Transverse colon (tissue), 4 donors: Measurements from ENCODE around the gene CCNA2.

Experiments used
- POLR2A ChIP-seq: fragments of 450-650 bp; IDR thresholded peaks from one replicate; pipeline ENCODE4 v1.6.1; 2016; ENCODE audit warnings: antibody characterized with exemption, mild to moderate bottlenecking, moderate library complexity
- POLR2AphosphoS5 ChIP-seq, 3 donors: sonication (generic); formaldehyde crosslinking; IDR thresholded peaks; one replicate each; pipeline ENCODE4 v1.6.1; 2016; ENCODE audit warnings: antibody characterized with exemption in 3 of 3
- TF ChIP-seq, protein P1 (sequence below), 5 experiments: fragments of 200-600 bp in 3 of 5; fragments of 450-650 bp in 2 of 5; sonication (generic) in 3 of 5; IDR thresholded peaks; 1 replicate in 2 of 5; 2 replicates in 3 of 5; pipeline ENCODE4 v1.5.1; 2016 to 2017; ENCODE audit warnings: antibody characterized with exemption in 5 of 5, inconsistent platforms in 3 of 5, mild to moderate bottlenecking in 2 of 5, moderate library complexity in 1 of 5

DNA sequence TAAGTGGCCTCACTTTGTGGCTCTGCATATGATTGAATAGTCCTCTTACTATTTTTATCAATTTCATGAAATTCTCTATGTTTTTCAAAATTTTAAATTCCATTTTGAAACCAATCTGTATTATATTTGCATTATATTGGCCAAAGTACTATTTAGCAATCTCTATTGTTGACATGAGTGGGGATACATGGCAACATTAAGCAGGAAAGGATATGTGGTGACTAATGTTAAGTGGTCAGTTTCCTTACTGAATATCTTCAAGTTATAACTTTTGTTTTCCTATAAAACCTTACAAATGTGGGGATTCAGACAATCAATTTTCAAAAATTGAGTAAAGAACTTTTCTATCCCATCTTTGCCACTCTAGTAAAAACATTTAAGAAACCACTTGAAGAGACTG, 36.4 kb upstream of the CCNA2 start:
- no peak for TF ChIP-seq POLR2AphosphoS5 (IDR thresholded peaks at IDR 0.05)
- TF ChIP-seq, protein P1, sequence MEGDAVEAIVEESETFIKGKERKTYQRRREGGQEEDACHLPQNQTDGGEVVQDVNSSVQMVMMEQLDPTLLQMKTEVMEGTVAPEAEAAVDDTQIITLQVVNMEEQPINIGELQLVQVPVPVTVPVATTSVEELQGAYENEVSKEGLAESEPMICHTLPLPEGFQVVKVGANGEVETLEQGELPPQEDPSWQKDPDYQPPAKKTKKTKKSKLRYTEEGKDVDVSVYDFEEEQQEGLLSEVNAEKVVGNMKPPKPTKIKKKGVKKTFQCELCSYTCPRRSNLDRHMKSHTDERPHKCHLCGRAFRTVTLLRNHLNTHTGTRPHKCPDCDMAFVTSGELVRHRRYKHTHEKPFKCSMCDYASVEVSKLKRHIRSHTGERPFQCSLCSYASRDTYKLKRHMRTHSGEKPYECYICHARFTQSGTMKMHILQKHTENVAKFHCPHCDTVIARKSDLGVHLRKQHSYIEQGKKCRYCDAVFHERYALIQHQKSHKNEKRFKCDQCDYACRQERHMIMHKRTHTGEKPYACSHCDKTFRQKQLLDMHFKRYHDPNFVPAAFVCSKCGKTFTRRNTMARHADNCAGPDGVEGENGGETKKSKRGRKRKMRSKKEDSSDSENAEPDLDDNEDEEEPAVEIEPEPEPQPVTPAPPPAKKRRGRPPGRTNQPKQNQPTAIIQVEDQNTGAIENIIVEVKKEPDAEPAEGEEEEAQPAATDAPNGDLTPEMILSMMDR (IDR thresholded peaks at IDR 0.05), result no peak
- TF ChIP-seq POLR2A, result no peak
